Measurements from ENCODE around the gene SAMD4B.

SAMD4B gene

GRCh38 chr19:39425744-39426143 is 83.5 kb downstream of the SAMD4B start:
- no peak for DNase-seq (ENCODE audit: low read depth in 2 of 2)

- DNase-seq (ENCODE audit: low read depth in 2 of 2), result no peak
Measured at GRCh38 chr19:39426170-39426569, 83.9 kb downstream of the SAMD4B start.

GRCh38 chr19:39427707-39428106 is 85.5 kb downstream of the SAMD4B start:
- DNase-seq (ENCODE audit: low read depth in 2 of 2), result no peak

- no peak for DNase-seq (ENCODE audit: low read depth in 2 of 2)
Measured at GRCh38 chr19:39428283-39429112, 86.3 kb downstream of the SAMD4B start.

GRCh38 chr19:39430675-39431593 is 88.7 kb downstream of the SAMD4B start:
- peak; percentile 58 to 68 for DNase-seq (ENCODE audit: low read depth in 2 of 2)

GRCh38 chr19:39432677-39433025 is 90.4 kb downstream of the SAMD4B start:
- no peak for DNase-seq (ENCODE audit: low read depth in 2 of 2)

GRCh38 chr19:39433480-39434079 is 91.4 kb downstream of the SAMD4B start:
- DNase-seq (ENCODE audit: low read depth in 2 of 2), result no peak

GRCh38 chr19:39434123-39435076 is 92.2 kb downstream of the SAMD4B start:
- DNase-seq (ENCODE audit: low read depth in 2 of 2), result no peak
